BE2C (cell line): ENCODE results near the gene SDC4.

ENCODE experiments used
- DNase-seq: peaks from one replicate; pipeline ENCODE4 v3.0.0-alpha.2; 2020
- H3K27me3 ChIP-seq: fragments of 250-450 bp; sonication (Bioruptor Pico); 2 replicates; pipeline ENCODE4 v1.5.1; 2020; ENCODE audit warnings: mild to moderate bottlenecking
- H3K36me3 ChIP-seq: fragments of 250-450 bp; sonication (Bioruptor Pico); 2 replicates; pipeline ENCODE4 v1.5.1; 2020; ENCODE audit warnings: mild to moderate bottlenecking
- H3K4me1 ChIP-seq: fragments of 250-450 bp; sonication (Bioruptor Pico); 2 replicates; pipeline ENCODE4 v1.5.1; 2020
- H3K4me3 ChIP-seq: 2 replicates; pipeline ENCODE4 v1.5.1; 2011; ENCODE audit warnings: low read depth, low read length
- H3K9me3 ChIP-seq: fragments of 250-450 bp; sonication (Bioruptor Pico); 2 replicates; pipeline ENCODE4 v1.5.1; 2020
- TF ChIP-seq, protein P1 (sequence below): IDR thresholded peaks from 2 replicates; pipeline ENCODE4 v1.5.1; 2012; ENCODE audit warnings: mild to moderate bottlenecking, low read depth, low read length

SDC4 gene

DNA sequence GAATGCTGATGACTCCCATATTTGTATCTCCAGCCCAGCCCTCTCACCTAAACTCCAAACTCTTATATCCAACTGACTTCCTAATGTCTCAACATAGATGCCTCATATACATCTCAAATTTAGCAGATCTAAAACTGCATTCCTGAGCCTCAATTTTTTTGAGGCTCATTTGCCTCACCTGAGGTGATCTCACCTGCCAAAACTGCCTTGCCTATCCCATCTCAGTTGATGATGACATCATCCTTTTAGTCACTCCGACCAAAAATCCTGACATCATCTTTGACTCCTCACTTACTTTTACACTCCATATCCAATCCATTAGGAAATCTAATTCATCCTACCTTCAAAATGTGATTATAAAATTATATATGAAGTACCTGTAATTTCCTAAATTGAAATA, 68.2 kb downstream of the SDC4 start:
- Histone ChIP-seq H3K4me1 (no peaks in the 10 kb centered on the region), H3K36me3 (no peaks in the 10 kb centered on the region), H3K9me3 (no peaks in the 10 kb centered on the region), H3K4me3 (no peak overlapping the region), H3K27me3 (peaks cover 18% of the 10 kb centered on the region)
- DNase-seq = no peak
- TF ChIP-seq, protein P1, sequence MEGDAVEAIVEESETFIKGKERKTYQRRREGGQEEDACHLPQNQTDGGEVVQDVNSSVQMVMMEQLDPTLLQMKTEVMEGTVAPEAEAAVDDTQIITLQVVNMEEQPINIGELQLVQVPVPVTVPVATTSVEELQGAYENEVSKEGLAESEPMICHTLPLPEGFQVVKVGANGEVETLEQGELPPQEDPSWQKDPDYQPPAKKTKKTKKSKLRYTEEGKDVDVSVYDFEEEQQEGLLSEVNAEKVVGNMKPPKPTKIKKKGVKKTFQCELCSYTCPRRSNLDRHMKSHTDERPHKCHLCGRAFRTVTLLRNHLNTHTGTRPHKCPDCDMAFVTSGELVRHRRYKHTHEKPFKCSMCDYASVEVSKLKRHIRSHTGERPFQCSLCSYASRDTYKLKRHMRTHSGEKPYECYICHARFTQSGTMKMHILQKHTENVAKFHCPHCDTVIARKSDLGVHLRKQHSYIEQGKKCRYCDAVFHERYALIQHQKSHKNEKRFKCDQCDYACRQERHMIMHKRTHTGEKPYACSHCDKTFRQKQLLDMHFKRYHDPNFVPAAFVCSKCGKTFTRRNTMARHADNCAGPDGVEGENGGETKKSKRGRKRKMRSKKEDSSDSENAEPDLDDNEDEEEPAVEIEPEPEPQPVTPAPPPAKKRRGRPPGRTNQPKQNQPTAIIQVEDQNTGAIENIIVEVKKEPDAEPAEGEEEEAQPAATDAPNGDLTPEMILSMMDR = no peak

DNA sequence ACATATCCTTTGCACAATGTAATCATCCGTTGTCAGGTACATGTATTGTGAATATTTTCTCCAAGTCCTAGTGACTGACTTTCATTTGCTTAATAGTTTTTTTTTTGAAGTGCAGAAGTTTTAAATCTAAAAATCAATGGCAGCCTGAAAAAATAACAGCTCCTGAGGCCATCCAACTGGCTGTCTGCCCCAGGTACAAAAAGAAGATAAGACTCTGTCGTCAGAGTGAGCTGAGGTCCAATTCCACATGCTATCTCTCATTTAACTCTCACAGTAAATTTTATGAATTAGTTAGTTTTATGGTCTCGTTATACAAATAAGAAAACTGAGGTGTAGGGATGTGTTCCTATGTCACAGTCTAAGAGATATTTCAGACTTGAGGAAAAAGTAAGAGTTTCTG, 72.9 kb downstream of the SDC4 start:
- Histone ChIP-seq H3K36me3 (no peaks in the 10 kb centered on the region), H3K27me3 (peaks cover 27% of the 10 kb centered on the region), H3K4me3 (no peak overlapping the region), H3K9me3 (no peaks in the 10 kb centered on the region), H3K4me1 (no peaks in the 10 kb centered on the region)
- no peak for DNase-seq
- TF ChIP-seq, protein P1 = no peak
